CD1c-positive myeloid dendritic cell (primary cell): ENCODE results near the gene NPAS4.
A peak's percentile ranks its signal among the peaks of the same experiment; 100 is the strongest.
"Not testable (repeated sequence)": the region's sequence is repeated elsewhere in the genome, so short reads cannot be mapped to it uniquely, and the experiment has no call there.

Source experiments
- DNase-seq: peaks from one replicate; pipeline ENCODE4 v3.0.0-alpha.2; 2016; ENCODE audit errors: extremely low spot score

The NPAS4 gene

DNA sequence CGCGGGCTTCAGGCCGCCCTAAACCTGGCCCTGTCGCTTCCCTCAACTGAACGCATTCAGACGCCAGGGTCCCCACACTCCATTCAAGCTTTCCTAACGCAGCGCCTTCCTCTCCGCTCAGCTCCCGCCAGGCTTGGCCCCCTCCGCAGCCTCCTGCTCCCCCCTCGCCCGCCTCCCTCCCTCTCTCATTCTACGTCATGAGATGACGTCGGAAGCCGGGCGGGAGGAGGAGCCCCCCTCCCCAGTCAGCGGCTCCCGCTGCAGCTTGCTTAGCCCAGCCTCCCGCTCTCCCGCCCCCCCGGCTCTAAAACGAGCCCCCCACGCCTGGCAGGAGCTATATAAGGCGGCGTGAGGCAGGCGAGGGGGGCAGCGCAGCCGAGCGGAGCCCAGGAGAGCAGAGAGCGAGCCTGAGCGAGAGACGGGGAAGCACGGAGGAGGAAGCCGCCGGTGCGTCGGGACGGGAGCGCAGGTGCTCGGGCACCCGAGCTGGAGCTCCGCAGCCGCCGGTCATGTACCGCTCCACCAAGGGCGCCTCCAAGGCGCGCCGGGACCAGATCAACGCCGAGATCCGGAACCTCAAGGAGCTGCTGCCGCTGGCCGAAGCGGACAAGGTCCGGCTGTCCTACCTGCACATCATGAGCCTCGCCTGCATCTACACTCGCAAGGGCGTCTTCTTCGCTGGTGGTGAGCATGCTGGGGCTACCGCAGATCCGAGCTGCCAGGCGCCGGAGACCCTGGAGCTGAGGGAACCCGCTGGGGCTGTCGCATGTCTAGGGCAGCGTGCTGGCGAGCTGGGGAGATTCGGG lies at the start of gene NPAS4:
TSS of gene NPAS4 (plus strand) at position 365 of the 806 bp plus-strand sequence. CDS start at position 510, 145 bp downstream.
- DNase-seq = no peak

DNA sequence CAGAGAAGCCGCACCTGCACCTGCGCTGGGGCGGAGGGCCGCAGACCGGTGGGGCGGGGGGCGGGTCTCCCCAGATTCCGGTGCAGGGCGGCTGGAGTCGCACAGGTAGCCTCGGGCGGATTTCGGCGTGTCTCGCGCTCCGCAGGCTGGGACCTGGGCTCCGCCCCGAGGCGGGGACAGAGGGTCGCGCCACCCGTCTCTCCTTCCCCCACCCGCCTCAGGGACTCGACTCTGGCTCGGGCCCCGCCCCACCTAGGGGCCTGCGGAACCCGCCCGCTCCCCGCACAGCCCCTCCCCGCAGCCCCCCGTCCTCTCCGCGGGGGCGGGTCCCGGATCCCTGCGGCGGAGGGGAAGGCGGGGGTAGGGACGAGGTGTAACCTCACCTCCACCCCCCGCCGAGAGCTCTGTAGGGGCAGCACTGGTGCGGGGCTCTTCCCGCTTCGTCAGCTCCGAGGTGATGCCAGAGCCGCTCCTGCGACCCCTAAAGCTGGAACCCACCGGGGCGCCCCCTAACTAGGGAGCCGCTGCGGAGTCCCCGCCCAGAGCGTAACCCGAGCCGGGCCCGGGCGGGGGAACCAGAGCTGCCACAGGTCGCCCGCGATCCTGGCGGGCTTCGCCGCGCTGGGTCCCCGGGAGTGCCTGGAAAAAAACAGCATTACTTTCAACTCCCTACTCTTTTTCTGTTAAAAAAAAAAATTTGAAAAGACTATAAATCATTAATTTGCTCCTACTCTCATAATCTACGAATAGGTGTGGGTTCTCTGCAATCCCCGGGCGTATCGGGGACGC lies 49.0 kb upstream of the NPAS4 start, which contains the start of gene SLC29A2:
TSS of gene SLC29A2 (minus strand) at position 134 of the 789 bp plus-strand sequence. CDS start 169 bp downstream, outside the sequence.
- peak; percentile 49 for DNase-seq

DNA sequence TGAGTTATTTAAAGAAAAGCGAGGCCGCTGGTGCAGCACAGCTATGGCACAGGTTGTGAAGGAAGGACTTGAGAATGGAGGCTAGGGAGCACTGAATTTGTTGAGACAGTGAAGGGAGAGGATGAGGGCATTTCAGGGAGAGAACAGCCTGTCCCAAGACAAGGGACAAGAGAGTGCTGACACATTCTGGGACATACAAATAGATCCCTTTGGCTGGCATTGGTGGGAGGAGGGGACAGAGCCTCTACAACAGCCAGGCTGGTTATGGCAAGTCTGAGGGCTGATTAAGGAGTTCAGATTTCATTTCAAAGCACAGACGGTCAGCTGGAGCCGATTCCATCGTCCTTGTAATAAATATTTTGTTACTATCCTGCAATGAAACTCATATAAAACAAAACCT lies 47.6 kb upstream of the NPAS4 start:
- DNase-seq = no peak

DNA sequence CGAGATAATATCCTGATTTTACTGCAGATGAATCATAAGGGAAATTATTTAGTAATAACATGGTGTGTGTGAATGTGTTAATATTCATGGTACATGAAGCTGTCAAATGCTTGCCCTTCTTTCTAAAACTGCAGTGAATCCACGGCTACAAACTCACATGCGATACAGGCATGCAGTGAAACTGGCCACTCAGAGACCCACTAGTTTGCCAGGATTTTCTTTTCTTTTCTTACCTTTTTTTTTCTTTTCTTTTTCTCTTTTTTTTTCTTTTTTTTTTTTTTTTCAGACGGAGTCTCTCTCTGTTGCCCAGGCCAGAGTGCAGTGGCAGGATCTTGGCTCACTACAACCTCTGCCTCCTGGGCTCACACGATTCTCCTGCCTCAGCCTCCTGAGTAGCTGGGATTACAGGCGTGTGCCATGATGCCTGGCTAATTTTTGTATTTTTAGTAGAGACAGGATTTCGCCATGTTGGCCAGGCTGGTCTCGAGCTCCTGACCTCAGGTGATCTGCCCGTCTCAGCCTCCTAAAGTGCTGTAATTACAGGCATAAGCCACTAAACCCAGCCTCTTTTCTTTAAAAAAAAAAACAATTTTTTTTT lies 47.0 kb upstream of the NPAS4 start:
- DNase-seq = not testable (repeated sequence)

- DNase-seq = not testable (repeated sequence)
These were observed 40.6 kb upstream of the NPAS4 start for GRCh38 chr11:66380264-66380663.

GRCh38 chr11:66384316-66384715 lies 36.5 kb upstream of the NPAS4 start:
- DNase-seq = not testable (repeated sequence)

DNA sequence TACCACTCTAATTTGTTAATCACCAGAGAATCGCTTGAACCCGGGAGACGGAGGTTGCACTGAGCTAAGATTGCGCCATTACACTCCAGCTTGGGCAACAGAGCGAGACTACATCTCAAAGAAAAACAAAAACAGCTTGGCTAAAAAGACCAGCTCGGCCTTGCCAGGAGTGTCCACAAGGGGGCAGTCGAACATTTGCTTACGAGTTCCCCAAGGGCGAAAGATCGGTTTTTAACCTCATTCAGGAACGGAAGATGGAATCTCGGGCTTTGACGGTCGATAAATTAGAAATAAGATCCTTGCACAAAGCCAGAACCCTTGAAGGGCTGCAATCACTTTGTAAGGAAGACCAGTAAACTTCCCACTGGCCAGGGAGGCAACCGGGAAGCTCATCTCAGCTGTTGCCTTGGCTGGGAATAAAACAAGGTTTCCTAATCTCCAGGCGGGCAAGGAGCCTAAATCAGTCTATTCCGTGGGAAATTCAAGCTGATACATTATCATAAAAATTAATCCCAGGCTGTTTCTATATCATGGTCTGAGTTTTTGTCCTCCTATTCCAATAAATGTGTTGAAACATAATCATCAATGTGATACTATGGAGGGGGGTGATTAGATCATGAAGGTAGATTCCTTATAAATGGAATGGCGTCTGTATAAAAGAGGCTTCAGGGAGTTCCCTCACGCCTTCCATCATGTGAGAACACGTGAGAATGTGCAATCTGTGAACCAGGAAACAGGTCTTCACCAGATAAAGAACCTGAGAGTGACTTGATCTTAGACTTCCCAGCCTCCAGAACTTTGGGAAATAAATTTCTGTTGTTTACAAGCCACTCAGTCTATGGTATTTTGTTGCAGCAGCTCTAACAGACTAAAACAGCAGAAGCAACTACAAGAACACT lies 34.4 kb upstream of the NPAS4 start:
- DNase-seq = peak; percentile 89

DNA sequence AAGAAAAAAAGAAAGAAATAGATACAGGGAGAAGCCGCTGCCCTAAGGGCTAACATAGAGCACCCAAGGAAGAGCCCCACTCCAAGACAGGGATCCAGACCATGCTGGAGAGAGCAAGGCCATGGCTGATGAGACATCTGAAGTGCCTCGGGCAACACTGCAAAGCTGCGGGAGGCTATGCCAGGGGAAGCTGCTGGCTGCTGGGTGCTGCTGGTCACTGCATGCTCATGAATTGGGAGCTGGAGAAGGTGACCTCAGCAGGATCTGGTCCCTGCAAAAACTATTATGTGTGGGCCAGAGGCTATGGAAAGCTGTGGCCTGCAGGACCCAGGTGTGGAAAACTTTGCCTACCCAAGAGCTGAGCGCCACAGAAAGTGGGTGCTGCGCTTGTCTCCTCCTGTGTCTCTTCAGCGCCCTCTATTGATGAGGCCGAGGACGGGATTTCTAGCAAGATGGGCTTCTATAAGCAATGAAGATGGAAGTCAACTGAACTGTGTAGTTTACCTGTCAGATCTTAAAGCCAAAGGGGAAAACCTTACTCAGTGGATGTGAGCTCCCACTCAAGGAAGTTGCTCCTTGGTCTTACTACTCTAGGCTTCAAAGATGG lies 32.0 kb upstream of the NPAS4 start:
- DNase-seq = peak; percentile 78

GRCh38 chr11:66391322-66391721 lies 29.5 kb upstream of the NPAS4 start:
- DNase-seq = no peak

GRCh38 chr11:66393954-66394353 lies 26.9 kb upstream of the NPAS4 start:
- no peak for DNase-seq

- no peak for DNase-seq
These were observed 13.2 kb upstream of the NPAS4 start for GRCh38 chr11:66407651-66408050.

DNA sequence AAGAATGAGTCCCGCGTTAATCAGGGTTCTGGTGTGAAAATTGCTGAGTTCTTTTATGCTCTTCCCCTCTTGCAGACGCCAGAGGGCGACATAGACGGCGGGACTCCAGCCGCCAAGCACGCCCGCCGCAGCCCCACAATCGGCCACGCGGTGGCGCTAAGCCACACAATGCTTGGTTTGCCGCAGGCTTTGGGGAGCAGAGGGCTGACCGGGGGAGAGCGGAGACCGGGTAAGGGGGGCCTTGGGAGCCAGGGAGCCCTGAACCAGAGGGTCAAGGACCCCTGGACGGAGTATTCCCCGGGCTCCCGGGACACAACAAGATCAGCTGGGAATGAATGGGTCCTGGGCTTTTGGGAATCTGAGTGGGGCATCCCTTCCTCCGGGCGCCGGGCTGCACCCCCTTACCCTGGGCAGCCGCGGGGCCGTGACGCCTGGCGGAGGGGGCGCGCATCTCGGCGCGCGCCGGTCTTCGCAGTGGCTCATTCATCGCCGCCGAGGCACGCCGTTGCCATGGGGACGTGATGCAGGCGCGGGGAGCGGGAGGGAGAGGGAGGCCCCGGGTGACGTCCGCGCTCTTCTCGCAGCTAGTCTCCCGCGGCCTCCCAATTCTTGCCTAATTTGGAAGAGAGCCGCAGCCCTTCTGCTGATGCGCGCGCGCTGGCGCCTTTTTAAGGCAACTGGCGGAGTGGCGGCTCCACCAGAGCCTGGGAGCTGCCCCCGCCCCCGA lies 12.2 kb upstream of the NPAS4 start:
- DNase-seq = peak; percentile 95

DNA sequence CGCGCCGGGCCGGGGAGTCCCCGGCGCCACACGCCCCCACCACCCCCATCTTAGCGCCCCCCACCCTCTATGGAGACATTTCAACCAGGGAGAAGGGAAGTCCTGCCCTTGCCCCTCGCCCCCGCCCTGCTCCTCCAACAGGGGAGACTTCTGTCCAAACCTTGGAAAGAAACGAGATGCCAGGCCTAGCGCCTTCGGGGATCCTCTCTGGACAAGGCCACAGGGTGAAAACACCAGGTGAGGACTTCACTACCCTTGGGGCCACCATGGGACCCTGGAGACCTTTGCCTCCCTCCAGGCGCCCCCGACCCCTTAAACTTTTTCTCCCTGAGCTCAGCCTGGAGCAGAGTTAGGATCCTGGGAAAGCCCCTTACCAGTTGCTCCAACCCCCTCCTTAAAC lies 11.6 kb upstream of the NPAS4 start:
- no peak for DNase-seq

GRCh38 chr11:66410191-66410590 lies 10.6 kb upstream of the NPAS4 start:
- no peak for DNase-seq

DNA sequence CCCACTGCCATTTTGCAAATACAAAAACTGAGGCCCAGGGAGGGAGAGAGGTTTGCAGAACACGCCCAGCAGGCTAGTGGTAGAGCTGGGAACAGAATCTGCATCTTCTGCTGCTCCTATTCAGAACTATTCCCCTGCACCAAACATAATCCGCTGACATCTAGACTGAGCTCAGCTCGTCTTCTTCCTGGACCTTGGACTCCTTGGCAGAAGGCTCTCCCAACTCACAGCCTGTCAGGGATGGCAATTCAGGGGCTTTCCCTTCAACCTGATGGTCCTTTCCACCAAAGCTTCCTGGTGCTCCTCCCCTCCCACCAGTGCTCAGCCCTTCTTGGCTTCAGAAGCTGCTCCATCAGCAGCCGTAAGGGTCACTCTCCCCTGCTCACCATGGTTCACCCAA lies 9.5 kb upstream of the NPAS4 start:
- no peak for DNase-seq

DNA sequence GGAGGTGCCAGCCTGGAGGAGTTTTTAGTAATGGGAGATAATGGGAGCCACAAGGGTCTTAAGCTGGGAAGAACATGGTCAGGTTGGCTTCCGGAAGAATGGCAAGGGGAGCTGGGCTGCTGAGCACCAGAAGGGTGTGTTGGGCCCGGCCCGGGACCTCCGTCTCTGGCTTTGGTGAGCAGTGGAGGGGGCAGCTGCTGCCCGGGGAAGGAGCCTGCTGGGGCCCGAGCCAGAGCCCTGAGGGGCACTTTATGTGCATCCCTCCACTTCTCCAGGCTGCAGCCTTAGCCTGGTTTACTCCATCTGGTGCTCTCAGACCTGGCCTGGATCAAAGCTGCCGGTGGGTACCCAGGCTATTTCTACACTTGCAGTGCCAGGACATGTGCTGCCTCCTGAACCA lies 8.7 kb upstream of the NPAS4 start:
- no peak for DNase-seq

GRCh38 chr11:66413167-66413566 lies 7.7 kb upstream of the NPAS4 start:
- DNase-seq = no peak

DNA sequence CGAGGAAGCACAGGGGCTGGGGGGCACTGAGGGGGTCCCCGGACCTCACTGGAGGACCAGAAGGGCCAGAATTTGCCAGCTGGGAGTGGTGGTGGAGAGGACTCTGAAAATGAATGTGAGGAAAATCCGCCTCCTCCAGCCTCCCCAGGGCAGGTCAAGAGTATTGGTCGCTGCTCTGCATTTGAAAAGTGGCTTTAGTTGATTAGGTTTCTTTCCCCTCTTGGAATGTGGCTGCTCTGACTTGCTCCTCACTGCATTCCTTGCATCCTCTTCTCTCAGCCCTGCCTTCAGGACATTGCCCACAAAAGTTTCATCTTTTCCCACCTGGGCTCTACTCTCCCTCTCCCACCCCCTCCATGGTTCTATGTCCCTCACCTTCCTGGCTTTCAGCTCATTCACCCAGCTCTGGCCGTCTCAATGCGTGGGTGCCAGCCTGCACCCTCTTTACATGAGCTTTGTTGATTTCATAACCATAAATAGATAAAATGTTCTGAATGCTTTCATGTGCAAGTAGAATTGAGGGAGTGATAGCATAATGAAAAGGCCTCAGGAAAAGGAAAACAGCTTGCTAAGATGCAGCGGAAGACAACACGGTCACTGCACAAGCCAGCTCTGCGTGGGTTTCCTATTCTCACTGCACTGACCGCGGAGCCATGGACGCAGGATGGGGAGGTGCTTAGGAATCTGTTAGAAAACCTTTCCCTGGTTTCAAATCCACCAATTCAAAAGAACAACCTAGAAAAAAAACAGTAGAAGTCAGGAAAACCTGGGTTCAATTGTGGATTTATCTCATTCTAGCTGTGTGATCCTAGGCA lies 6.5 kb upstream of the NPAS4 start:
- no peak for DNase-seq

DNA sequence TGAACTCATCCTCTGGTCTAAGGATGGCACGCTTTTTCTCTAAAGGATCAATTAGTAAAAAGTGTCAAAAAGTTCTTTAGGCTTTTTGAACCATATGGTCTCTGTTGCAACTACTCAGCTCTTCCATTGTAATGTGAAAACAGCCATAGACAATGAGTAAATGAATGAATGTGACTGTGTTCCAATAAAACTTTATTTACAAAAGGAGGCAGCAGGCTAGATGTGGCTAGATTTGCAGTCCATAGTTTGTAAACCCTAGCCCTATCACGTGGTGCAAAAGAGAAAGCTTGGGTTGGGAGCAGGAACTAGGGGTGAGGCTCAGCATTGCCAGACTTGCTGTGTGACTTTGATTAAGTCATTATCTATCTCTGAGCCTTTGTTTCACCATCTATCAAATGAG lies 5.4 kb upstream of the NPAS4 start:
- DNase-seq = no peak
